Nephron (organoid): Measurements from ENCODE around the gene PTPRN2.

ENCODE experiments used
- H3K27ac Mint-ChIP-seq, 3 experiments: 2 replicates each; pipeline ENCODE4 v1.8.0; 2020; ENCODE audit warnings: mixed read lengths in 3 of 3, mild to moderate bottlenecking in 2 of 3, moderate library complexity in 1 of 3
- H3K27me3 Mint-ChIP-seq: 2 replicates; pipeline ENCODE4 v1.8.0; 2021; ENCODE audit warnings: low read depth, mild to moderate bottlenecking, moderate library complexity, mixed read lengths
- H3K36me3 Mint-ChIP-seq: 2 replicates; pipeline ENCODE4 v1.8.0; 2020; ENCODE audit warnings: low read depth, mixed read lengths
- H3K4me1 Mint-ChIP-seq: 2 replicates; pipeline ENCODE4 v1.8.0; 2020; ENCODE audit warnings: mixed read lengths
- H3K4me3 Mint-ChIP-seq, 3 experiments: 2 replicates each; pipeline ENCODE4 v1.8.0; 2020; ENCODE audit warnings: mild to moderate bottlenecking in 3 of 3, mixed read lengths in 3 of 3, moderate library complexity in 2 of 3
- H3K9me3 Mint-ChIP-seq: 2 replicates; pipeline ENCODE4 v1.8.0; 2020; ENCODE audit warnings: mixed read lengths
- TF ChIP-seq, protein P1 (sequence below), 3 experiments: fragments of 200-600 bp; sonication (generic); IDR thresholded peaks; one replicate each; pipeline ENCODE4 v1.5.0; 2021; ENCODE audit warnings: antibody characterized with exemption in 3 of 3; ENCODE audit not compliant: unreplicated experiment in 3 of 3

PTPRN2 gene

DNA sequence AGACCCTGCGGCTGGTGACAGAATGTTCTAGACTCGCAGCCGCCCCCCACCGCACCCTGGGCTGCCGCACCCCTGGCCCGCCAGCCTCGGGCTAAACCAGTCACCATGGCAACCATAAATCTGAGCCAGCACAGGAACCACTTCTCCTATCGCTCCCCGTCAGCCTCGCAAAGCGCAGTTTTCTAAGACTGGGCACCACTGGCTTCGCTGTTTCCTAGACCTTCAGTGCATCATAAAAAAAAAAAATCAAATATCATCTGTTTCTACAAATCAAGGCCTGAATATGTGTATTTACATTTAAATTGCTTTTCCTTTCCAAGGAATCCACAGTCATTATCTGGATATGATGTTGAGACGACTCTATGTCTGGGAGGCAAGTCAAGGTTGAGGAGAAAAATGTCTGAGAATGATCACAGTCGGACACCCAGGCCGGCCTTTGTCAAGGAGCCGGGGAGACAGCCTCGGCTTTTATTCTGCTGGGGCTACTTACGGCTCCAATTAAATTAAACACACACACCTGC, 99.9 kb downstream of the PTPRN2 start:
- Mint-ChIP-seq H3K36me3 (no peaks in the 10 kb centered on the region), H3K9me3 (no peaks in the 10 kb centered on the region), H3K4me1 (no peaks in the 10 kb centered on the region), H3K4me3 (no peak overlapping the region), H3K27ac (no peak overlapping the region), H3K27me3 (peaks cover 3% of the 10 kb centered on the region)
- TF ChIP-seq, protein P1, sequence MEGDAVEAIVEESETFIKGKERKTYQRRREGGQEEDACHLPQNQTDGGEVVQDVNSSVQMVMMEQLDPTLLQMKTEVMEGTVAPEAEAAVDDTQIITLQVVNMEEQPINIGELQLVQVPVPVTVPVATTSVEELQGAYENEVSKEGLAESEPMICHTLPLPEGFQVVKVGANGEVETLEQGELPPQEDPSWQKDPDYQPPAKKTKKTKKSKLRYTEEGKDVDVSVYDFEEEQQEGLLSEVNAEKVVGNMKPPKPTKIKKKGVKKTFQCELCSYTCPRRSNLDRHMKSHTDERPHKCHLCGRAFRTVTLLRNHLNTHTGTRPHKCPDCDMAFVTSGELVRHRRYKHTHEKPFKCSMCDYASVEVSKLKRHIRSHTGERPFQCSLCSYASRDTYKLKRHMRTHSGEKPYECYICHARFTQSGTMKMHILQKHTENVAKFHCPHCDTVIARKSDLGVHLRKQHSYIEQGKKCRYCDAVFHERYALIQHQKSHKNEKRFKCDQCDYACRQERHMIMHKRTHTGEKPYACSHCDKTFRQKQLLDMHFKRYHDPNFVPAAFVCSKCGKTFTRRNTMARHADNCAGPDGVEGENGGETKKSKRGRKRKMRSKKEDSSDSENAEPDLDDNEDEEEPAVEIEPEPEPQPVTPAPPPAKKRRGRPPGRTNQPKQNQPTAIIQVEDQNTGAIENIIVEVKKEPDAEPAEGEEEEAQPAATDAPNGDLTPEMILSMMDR (IDR thresholded peaks at IDR 0.05; ENCODE audit: unreplicated experiment in 3 of 3), result no peak

- Mint-ChIP-seq H3K9me3 (no peaks in the 10 kb centered on the region), H3K4me3 (no peak overlapping the region), H3K27ac (no peak overlapping the region), H3K36me3 (no peaks in the 10 kb centered on the region), H3K27me3 (peaks cover 3% of the 10 kb centered on the region), H3K4me1 (no peaks in the 10 kb centered on the region)
- TF ChIP-seq, protein P1 (IDR thresholded peaks at IDR 0.05; ENCODE audit: unreplicated experiment in 3 of 3), result no peak
Observed at GRCh38 chr7:158486919-158487318, 100.7 kb downstream of the PTPRN2 start.

GRCh38 chr7:158484801-158485531, 102.7 kb downstream of the PTPRN2 start:
- Mint-ChIP-seq H3K27me3 (no peaks in the 10 kb centered on the region), H3K9me3 (peaks cover 4% of the 10 kb centered on the region), H3K4me1 (no peaks in the 10 kb centered on the region), H3K27ac (no peak overlapping the region), H3K36me3 (no peaks in the 10 kb centered on the region), H3K4me3 (no peak overlapping the region)
- TF ChIP-seq, protein P1 (IDR thresholded peaks at IDR 0.05; ENCODE audit: unreplicated experiment in 3 of 3), result no peak

DNA sequence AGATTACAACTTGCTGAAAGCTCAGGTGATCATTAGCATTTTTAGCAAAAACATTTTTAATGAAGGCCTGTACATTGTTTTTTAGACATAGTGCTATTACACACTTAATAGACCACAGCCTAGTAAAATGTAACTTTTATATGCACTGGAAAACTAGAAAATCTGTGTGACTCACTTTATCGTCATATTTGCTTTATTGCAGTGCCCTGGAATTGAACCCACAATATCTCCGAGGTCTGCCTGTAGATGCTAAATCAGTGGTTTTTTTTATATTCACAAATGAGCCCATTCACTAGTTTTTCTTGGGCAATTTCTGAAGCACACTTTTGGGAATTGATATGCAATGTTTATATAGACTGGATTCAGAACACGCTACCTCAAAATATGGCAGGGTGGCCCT, 105.1 kb downstream of the PTPRN2 start:
- TF ChIP-seq, protein P1 (IDR thresholded peaks at IDR 0.05; ENCODE audit: unreplicated experiment in 3 of 3), result no peak
- H3K27ac Mint-ChIP-seq, result no peak overlapping the region
- H3K9me3 Mint-ChIP-seq, result peaks cover 4% of the 10 kb centered on the region
- H3K4me3 Mint-ChIP-seq, result no peak overlapping the region
- H3K4me1 Mint-ChIP-seq, result peaks cover 4% of the 10 kb centered on the region
- peaks cover 9% of the 10 kb centered on the region for H3K27me3 Mint-ChIP-seq
- H3K36me3 Mint-ChIP-seq, result no peaks in the 10 kb centered on the region

DNA sequence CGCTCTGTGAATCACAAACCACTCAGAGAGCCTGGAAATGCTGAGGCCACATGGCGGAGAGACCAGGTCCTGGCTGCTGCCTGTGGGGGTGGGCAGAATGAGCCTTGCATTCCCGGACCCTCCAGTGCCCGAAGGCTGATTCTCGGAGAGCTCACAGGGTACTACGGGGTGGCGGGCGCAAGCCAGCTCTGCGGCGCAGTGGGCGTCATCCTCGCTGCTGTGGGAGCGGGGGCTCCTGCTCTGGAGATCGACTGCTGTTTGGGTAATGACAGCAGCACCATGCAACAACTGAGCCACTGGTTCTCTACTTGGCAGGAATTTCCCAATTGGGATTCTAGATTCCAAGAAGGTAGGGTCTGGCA, 108.0 kb downstream of the PTPRN2 start:
- Mint-ChIP-seq H3K4me1 (peaks cover 14% of the 10 kb centered on the region), H3K27ac (no peak overlapping the region), H3K9me3 (peaks cover 7% of the 10 kb centered on the region), H3K36me3 (no peaks in the 10 kb centered on the region), H3K4me3 (no peak overlapping the region), H3K27me3 (peaks cover 9% of the 10 kb centered on the region)
- TF ChIP-seq, protein P1 (IDR thresholded peaks at IDR 0.05; ENCODE audit: unreplicated experiment in 3 of 3), result no peak
